GM21529 (cell line): ENCODE data around the gene INPP4A.

Experiments
- ATAC-seq: cut with Tn5 transposase; IDR thresholded peaks from one replicate; pipeline ENCODE4 v1.9.1; 2021; ENCODE audit not compliant: unreplicated experiment

The INPP4A gene

DNA sequence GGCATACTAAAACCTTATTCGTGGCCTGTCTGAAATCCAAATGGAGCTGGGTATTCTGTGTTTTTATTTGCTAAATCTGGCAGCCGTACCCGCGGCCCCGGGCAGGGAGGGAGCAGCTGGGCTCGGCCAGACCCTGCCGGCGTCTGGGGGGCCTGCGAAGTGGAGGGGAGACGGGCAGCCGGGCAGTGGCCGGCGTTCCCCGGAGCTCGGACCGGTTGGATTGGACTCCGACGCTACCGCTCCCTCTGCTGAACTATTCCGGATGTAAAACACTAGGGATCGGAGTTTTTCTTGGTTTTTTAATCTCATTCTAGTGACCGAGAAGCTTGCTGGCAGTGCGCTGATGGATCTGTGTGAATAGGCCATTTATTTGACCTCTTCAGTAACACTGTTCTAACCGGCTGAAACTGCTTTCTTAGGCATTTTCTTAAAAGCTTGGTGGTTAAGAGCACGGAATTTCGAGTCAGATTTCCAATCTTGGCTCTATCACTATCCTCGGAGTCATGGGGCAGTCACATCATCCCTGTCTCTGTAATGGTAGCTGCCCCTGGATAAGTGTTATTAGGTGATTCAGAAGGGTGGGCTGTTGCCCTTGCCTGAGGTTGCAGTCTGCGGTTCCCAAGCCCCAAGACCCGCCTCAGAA lies 164.4 kb downstream of the INPP4A start:
- no peak for ATAC-seq

DNA sequence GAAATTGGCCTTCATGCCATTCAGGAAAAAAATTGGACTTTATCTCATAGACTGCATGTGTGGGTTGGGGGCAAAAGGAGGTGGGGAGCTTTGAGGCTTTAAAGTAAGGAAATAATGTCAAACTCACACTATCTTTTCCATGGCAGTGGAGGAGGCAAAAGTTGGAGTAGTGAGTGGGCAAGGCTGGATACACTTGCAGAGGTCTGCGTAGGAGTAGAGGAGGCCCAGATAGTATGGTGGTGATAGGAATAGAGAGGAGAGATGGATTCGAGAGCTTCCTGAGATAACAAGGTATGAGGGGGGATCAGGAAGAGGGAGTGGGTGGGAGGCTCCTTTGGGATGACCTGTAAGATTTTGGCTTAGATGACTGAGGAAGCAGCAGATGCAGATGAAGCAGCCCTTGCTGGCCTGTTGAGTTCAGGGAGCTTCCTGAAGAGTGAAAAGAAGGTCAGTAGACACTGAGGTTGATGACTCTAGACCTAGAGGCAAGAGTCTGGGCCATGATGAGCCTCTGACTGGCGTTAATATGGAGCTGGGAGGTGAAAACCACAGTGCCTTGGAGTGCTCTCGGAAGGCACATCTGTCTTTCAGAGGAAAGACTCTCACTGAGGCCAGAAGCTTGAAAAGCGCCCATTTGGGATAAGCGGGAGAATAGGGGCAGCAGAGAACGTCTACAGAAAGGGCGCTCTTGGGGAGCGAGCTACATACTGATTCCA lies 169.5 kb downstream of the INPP4A start:
- ATAC-seq: no peak

DNA sequence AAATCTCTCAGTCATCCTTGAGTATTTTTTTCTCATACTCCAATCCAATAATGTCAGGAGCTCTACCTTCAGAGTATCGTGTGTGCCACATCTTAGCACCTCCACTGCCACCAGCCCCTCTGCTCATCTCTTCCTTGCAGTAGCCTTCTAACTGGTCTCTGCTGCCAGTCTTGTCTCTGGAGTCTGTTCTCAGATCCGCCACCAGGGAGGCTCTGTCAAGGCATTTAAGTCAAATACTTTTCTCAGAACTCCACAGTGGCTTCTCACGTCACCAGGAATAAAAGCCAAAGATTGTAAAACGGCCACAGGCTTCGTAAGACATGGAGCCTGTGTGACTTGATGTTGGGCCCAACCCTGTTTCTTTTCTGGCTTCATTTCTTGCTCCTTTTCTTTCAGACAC lies 170.8 kb downstream of the INPP4A start:
- no peak for ATAC-seq

DNA sequence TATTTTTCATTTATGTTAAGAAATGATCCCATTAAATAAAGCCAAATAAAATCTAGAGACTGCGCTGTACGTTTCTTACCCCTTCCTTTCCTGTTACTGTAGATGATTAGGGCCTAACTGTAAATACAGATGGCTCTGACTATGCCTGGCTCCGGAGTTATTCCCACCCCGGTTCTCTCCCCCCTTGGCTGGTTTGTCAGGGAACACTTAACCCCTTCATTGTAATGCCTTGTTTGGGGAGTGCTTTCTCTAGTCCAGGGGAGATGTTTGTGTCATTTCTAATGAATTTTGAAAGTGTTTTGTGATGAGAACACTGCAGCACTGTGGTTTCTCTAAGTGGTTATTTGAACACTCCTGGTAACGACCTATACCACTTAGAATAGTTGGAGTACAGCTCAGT lies 172.5 kb downstream of the INPP4A start:
- no peak for ATAC-seq

DNA sequence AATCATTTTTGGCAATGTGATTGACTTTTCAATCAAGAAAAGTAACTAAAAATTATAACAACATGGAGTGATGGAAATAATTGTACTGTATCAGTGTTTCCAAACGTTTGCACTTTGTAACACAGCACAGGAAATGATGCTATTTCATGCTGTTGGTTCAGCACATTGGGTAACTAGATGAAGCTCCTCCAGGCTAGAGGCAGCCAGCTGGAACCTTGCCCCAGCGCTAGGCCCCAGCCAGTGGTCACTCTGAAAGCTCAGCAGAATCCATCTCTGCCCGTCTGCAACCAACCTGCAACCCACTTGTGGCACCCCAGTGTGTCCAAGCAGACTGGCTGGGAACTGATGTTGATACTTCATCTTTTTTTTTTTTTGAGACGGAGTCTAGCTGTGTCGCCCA lies 179.0 kb downstream of the INPP4A start:
- ATAC-seq: no peak

DNA sequence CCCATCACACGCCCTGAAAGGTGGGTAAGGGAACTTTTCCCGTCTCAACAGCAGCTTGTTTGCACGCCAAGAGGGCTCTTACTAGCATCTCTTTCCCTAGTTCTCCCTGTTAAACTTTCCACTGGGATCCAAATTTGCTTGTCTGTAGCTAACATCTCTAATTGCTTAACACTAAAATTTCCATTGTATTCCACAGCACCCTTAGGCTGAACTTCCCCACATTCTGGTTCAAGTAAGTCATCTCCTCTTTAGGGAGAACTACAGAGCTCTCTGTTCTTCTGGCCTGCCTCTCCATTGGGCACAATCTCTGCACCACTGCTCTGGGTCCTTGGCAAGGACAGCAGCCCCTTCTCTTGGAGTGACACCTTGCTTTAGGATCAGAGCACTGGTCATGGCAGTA lies 187.7 kb downstream of the INPP4A start:
- no peak for ATAC-seq

DNA sequence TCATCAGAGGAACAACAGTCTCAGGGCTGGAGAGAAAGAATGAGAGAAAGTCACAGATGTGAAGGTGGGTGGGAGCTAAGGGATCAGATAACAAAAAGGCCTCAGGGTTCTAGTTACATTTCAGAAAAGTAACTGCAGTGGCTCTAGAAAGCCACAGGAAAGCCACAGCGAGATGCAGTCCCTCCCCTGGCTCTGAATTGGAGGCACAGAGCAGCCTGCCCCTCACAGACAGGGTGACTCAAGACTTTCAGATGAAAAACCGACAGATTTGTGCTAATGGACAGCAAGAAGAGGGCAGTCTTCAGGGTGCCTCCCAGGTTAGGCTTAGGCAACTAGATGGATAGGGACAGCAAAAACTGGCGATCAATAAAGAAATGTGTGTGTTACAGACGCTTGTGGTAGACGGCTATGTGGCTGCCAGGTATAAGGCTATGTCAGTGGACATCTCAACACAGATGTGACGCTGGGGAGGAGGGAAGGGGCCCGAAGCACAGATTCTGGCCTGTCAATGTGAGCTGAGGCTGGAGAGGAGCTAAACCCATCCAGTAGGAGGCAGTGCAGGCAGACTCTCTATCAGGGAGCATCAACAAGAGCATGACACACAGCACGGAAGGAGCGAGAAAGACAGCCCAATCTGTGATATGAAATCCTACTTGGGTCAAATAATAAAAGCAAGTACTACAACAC lies 189.9 kb downstream of the INPP4A start:
- no peak for ATAC-seq

DNA sequence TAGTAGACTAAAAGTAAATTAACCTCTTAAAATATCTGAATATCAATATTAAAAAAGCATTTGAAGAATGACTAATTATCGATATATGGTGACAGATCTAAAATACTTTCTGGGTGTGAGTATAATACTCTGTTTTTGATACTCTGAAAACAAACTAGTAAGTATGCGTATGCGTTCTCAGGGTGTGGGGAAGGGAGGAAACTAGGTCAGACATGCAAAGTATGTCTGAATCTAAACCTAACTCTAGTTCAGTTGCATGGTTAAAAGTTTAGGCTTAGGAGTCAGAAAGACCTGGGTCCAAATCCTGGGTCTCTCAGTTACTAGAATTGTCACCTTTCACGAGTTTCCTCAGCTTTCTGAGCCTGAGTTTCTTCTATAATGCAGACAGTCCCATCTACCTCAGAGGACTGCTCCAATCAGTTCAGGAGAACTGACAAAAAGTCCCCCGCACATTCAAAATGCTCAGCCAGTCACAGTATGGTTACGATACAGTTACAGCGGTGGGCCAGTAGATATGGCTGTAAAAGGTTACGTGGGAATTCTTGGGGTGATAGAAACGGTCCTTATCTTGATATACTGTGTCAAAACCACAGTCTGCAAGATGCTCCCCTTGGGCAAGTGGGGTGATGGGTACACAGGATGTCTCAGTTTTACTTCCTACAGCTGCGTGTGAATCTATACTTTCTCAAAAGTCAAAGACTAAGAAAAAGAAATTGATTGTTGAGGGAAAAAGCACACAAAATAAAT lies 192.9 kb downstream of the INPP4A start:
- peak; percentile 88 for ATAC-seq

DNA sequence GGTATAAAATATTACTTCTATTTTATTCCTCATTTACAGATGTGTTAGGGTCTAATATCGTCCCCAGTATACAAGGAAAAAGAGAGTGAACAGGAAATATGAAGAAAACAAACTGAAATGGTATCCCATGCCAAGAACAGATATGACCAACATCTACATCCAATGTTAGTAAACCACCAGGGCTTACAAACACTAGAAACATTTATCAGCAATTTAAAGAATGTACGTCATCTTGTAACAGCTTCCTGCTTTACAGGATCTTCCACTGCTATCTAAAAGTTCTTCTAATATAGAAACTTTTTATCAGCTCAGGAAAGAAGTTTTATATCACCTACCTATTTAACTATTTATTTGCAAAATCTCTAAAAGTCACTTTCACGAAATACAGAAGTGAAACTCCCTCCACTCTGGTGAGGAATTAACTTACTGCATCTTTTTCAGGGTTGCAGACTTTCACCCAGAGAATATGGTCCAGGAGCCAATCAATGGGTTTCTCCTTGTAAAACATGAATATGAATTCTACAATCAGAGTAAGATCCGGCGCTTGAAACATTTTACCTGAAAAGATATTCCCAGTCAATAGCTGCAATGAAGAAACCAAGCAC lies 198.9 kb downstream of the INPP4A start:
- ATAC-seq: no peak
